Gastrocnemius medialis (tissue), 4 donors: ENCODE data around the gene SAMD1.

Experiments used
- CTCF ChIP-seq, 5 experiments: fragments of 450-650 bp in 3 of 5; fragments of 200-600 bp in 2 of 5; sonication (generic) in 2 of 5; IDR thresholded peaks in 4 of 5; conservative IDR thresholded peaks in 1 of 5; 1 replicate in 4 of 5; 2 replicates in 1 of 5; pipeline ENCODE4 v1.5.1; 2016 to 2019; ENCODE audit warnings: antibody characterized with exemption in 5 of 5, mild to moderate bottlenecking in 3 of 5, moderate library complexity in 3 of 5
- POLR2A ChIP-seq, 2 donors: fragments of 450-650 bp; IDR thresholded peaks; one replicate each; pipeline ENCODE4 v1.6.1; 2017; ENCODE audit warnings: antibody characterized with exemption in 2 of 2, mild to moderate bottlenecking in 2 of 2, moderate library complexity in 2 of 2

- TF ChIP-seq CTCF (IDR thresholded peaks at IDR 0.05 in 4 of 5, conservative IDR thresholded peaks at IDR 0.05 in 1 of 5): no peak
- no peak for TF ChIP-seq POLR2A (IDR thresholded peaks at IDR 0.05)
Measured at GRCh38 chr19:14055396-14055795, 35.2 kb downstream of the SAMD1 start.
